H54 (cell line): ENCODE results near the gene GTF2E1.
"Not testable (repeated sequence)": the region's sequence is repeated elsewhere in the genome, so short reads cannot be mapped to it uniquely, and the experiment has no call there.

Experiments used
- DNase-seq: peaks from one replicate; pipeline ENCODE4 v3.0.0; 2011; ENCODE audit warnings: low spot score, mixed read lengths; ENCODE audit not compliant: insufficient read length
- FAIRE-seq: peaks from 3 replicates; lab custom pipeline; 2011; peaks lifted over from hg19 to GRCh38; lab: Jason Lieb, UNC
- POLR2A ChIP-seq: IDR thresholded peaks from 2 replicates; pipeline ENCODE4 v1.6.1; 2011; ENCODE audit warnings: low read depth, mild to moderate bottlenecking, low read length

The GTF2E1 gene

GRCh38 chr3:120742198-120742848, at the start of gene GTF2E1, which contains the start of gene RABL3:
TSS of gene GTF2E1 (plus strand) at chr3:120742744. CDS start at chr3:120750553, 7,809 bp downstream.
TSS of gene RABL3 (minus strand) at chr3:120742516. CDS start at chr3:120742507, 9 bp downstream.
- peak; percentile 54; the same call in 1 of the 2 replicates for TF ChIP-seq POLR2A
- FAIRE-seq, result peak; percentile 99

GRCh38 chr3:120693439-120694171, 48.9 kb upstream of the GTF2E1 start:
- TF ChIP-seq POLR2A, result no peak
- DNase-seq (no peak), FAIRE-seq (peak; percentile 93)

More at GRCh38 chr3:120742198-120742848, at the start of gene GTF2E1, which contains the start of gene RABL3:
- DNase-seq, result peak; percentile 90

- DNase-seq (no peak), FAIRE-seq (no peak)
- no peak for TF ChIP-seq POLR2A
Observed at GRCh38 chr3:120699333-120699732, 43.2 kb upstream of the GTF2E1 start.

GRCh38 chr3:120705884-120706582, 36.5 kb upstream of the GTF2E1 start:
- no peak for DNase-seq
- FAIRE-seq, result no peak
- no peak for TF ChIP-seq POLR2A

GRCh38 chr3:120706950-120707349, 35.6 kb upstream of the GTF2E1 start:
- no peak for DNase-seq
- no peak for FAIRE-seq
- no peak for TF ChIP-seq POLR2A

GRCh38 chr3:120708408-120708807, 34.1 kb upstream of the GTF2E1 start:
- no peak for DNase-seq
- no peak for FAIRE-seq
- TF ChIP-seq POLR2A, result no peak

- DNase-seq (no peak), FAIRE-seq (no peak)
- TF ChIP-seq POLR2A, result no peak
Observed at GRCh38 chr3:120710369-120710768, 32.2 kb upstream of the GTF2E1 start.

GRCh38 chr3:120713262-120713661, 29.3 kb upstream of the GTF2E1 start:
- FAIRE-seq (peak; percentile 50), DNase-seq (no peak)
- no peak for TF ChIP-seq POLR2A

- DNase-seq, result not testable (repeated sequence)
Observed at GRCh38 chr3:120719167-120719834, 23.2 kb upstream of the GTF2E1 start.

GRCh38 chr3:120726791-120727190, 15.8 kb upstream of the GTF2E1 start:
- FAIRE-seq (no peak), DNase-seq (no peak)
- TF ChIP-seq POLR2A, result no peak

More at GRCh38 chr3:120719167-120719834, 23.2 kb upstream of the GTF2E1 start:
- FAIRE-seq, result not testable (repeated sequence)

GRCh38 chr3:120730576-120731542, 11.7 kb upstream of the GTF2E1 start:
- FAIRE-seq (no peak), DNase-seq (no peak)
- no peak for TF ChIP-seq POLR2A

- not testable (repeated sequence) for DNase-seq, FAIRE-seq
Observed at GRCh38 chr3:120738006-120738405, 4.5 kb upstream of the GTF2E1 start.
